Effector memory CD4-positive, alpha-beta T cell (primary cell): ENCODE measurements around the gene NCOA5.

Source experiments
- DNase-seq, 3 donors: peaks; one replicate each; pipeline ENCODE4 v3.0.0-alpha.2; 2020
- H3K27ac ChIP-seq: 2 replicates; pipeline ENCODE4 v1.7.0; 2013; ENCODE audit warnings: mild to moderate bottlenecking, low read length, moderate library complexity; ENCODE audit not compliant: insufficient read depth, poor library complexity, severe bottlenecking
- H3K27me3 ChIP-seq: replicated peaks from 2 replicates; pipeline ENCODE4 v1.7.0; 2013; ENCODE audit warnings: mild to moderate bottlenecking, low read length; ENCODE audit not compliant: insufficient read depth, control insufficient read depth, poor library complexity, severe bottlenecking
- H3K36me3 ChIP-seq: 2 replicates; pipeline ENCODE4 v1.7.0; 2013; ENCODE audit warnings: mild to moderate bottlenecking, low read length, moderate library complexity; ENCODE audit not compliant: control insufficient read depth, insufficient read depth
- H3K4me1 ChIP-seq: 2 replicates; pipeline ENCODE4 v1.7.0; 2013; ENCODE audit warnings: low read length, mild to moderate bottlenecking; ENCODE audit not compliant: control insufficient read depth, insufficient read depth, poor library complexity, severe bottlenecking
- H3K4me3 ChIP-seq: 2 replicates; pipeline ENCODE4 v1.7.0; 2013; ENCODE audit warnings: low read length, low read depth, mild to moderate bottlenecking; ENCODE audit not compliant: insufficient read depth, poor library complexity, severe bottlenecking
- H3K9me3 ChIP-seq: 2 replicates; pipeline ENCODE4 v1.7.0; 2013; ENCODE audit warnings: mild to moderate bottlenecking, low read length, moderate library complexity; ENCODE audit not compliant: control insufficient read depth

The NCOA5 gene

DNA sequence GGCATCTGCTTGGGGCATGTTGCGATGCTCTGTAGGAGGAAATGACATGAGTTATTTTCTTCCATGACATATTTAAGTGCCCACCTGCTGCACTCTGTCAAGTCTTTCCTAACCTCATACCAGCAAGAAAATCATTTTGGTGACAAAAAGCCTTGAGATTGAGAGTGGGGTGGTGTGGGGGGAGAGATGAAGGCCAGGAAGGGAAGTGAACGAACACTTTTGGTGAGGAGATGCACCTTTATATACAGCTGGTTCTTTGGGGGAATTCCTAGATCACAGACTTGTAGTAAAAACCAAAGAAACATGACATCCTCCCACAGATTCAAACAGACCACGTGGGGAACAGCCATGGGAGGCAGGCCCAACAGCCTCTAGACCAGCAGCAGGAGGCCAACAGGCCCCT lies 26.1 kb downstream of the NCOA5 start:
- Histone ChIP-seq H3K27me3 (no peaks in the 10 kb centered on the region), H3K36me3 (peaks cover 75% of the 10 kb centered on the region), H3K4me1 (peaks cover 21% of the 10 kb centered on the region), H3K4me3 (no peak overlapping the region), H3K27ac (no peak overlapping the region), H3K9me3 (no peaks in the 10 kb centered on the region)
- no peak for DNase-seq

- no peak overlapping the region for H3K4me3 ChIP-seq
- peaks cover 3% of the 10 kb centered on the region for H3K27me3 ChIP-seq
These were observed 26.6 kb downstream of the NCOA5 start for GRCh38 chr20:46063151-46063550.

GRCh38 chr20:46062621-46063020 lies 27.1 kb downstream of the NCOA5 start:
- H3K36me3 ChIP-seq: peaks cover 65% of the 10 kb centered on the region
- DNase-seq: no peak
- no peak overlapping the region for H3K4me3 ChIP-seq
- no peak overlapping the region for H3K27ac ChIP-seq
- peaks cover 29% of the 10 kb centered on the region for H3K4me1 ChIP-seq
- H3K27me3 ChIP-seq: peaks cover 4% of the 10 kb centered on the region
- H3K9me3 ChIP-seq: no peaks in the 10 kb centered on the region

More at GRCh38 chr20:46063151-46063550, 26.6 kb downstream of the NCOA5 start:
- no peak for DNase-seq
- peaks cover 70% of the 10 kb centered on the region for H3K36me3 ChIP-seq
- no peaks in the 10 kb centered on the region for H3K9me3 ChIP-seq
- no peak overlapping the region for H3K27ac ChIP-seq
- peaks cover 26% of the 10 kb centered on the region for H3K4me1 ChIP-seq

GRCh38 chr20:46062151-46062550 lies 27.6 kb downstream of the NCOA5 start:
- Histone ChIP-seq H3K4me3 (no peak overlapping the region), H3K27ac (no peak overlapping the region), H3K27me3 (peaks cover 4% of the 10 kb centered on the region), H3K4me1 (peaks cover 29% of the 10 kb centered on the region), H3K9me3 (no peaks in the 10 kb centered on the region), H3K36me3 (peaks cover 62% of the 10 kb centered on the region)
- no peak for DNase-seq

DNA sequence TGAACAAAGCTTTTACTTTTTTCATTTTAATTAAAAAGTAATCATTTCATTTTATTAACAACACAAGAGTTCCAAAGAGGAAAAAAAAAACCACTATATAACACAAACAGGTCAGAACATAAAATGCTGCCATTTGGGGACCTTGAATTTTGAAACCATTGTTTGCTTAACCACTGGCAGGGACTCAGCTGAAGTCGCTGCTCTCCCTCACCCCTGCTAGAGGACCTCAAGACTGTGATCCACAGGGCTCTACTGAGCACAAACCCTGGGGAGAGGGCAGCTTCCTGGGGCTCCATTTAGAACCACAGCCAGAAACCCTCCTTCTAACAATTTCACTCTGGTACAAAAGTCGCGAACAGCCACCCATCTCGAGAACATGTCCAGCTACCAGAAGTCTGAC lies 28.8 kb downstream of the NCOA5 start:
- Histone ChIP-seq H3K9me3 (no peaks in the 10 kb centered on the region), H3K36me3 (peaks cover 50% of the 10 kb centered on the region), H3K27ac (no peak overlapping the region), H3K27me3 (peaks cover 4% of the 10 kb centered on the region), H3K4me1 (peaks cover 29% of the 10 kb centered on the region), H3K4me3 (no peak overlapping the region)
- no peak for DNase-seq

DNA sequence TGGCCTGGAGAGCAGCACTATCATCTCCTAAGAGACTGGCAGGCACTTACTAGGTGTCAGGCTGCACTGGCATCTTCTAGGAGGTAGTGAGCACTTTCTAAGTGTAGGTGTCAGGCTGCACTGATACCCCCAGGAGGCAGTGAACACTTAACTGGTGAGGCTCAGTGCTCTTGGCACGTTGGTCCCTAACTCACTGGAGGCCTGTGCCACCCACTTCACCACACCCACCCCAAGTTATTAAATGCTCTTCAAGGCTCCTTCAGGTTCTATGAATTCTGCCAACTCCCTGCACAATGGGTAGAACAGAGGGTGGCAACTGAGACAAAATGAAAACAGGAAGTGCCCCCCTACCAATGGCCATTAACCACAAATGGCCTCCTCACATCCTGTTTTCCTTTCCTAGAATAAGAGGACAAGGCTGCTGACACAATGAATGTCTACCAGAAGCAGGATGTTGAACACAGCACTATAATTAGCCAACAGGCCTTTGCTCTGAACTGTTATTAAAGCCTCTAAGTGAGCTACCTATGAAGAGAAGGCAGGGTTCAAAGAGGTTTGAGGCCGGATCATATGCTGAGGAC lies 29.4 kb downstream of the NCOA5 start:
- DNase-seq: no peak
- no peaks in the 10 kb centered on the region for H3K9me3 ChIP-seq
- peaks cover 4% of the 10 kb centered on the region for H3K27me3 ChIP-seq
- H3K4me3 ChIP-seq: no peak overlapping the region
- H3K36me3 ChIP-seq: peaks cover 45% of the 10 kb centered on the region
- H3K27ac ChIP-seq: no peak overlapping the region
- H3K4me1 ChIP-seq: peaks cover 29% of the 10 kb centered on the region

DNA sequence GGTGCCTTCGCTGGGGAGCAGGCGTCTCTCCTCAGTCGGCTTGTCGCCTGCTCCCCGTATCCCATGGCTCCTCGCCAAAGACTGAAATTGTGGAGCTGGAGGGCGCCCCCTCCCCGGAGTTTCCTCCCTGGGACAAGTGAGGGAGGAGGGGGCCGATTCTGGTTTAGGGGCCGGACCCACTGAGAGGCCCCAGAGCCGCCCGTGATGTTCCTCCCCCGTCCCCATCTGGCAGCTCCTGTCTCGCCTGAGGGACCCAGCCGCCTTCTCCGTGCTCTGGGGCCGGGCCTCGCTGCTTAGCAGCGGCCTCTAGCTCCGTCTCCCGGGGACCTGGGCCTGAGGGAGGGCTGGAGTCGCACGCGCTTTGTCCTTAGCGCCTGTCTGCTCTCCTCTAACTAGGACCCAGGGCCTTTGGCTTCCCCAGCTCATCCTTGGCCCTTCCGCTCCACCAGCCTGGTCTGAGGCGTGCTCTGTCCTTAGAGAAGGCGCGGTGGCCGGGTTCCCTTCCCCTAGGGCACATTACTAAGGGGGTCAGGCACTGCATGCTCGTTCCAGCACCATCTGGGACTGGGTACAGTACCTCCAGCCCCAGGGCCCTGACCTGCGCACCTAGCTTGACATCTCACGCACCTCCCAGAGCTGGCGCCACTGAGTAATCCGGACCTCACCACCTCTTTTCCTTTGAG lies 31.0 kb downstream of the NCOA5 start:
- H3K4me1 ChIP-seq: peaks cover 29% of the 10 kb centered on the region
- H3K36me3 ChIP-seq: peaks cover 28% of the 10 kb centered on the region
- H3K27me3 ChIP-seq: peaks cover 4% of the 10 kb centered on the region
- no peaks in the 10 kb centered on the region for H3K9me3 ChIP-seq
- DNase-seq: no peak
- H3K27ac ChIP-seq: no peak overlapping the region
- peak overlapping the region; percentile 22 for H3K4me3 ChIP-seq

GRCh38 chr20:46057856-46058598 lies 31.7 kb downstream of the NCOA5 start:
- DNase-seq: no peak
- no peaks in the 10 kb centered on the region for H3K9me3 ChIP-seq
- peaks cover 29% of the 10 kb centered on the region for H3K4me1 ChIP-seq
- no peak overlapping the region for H3K27ac ChIP-seq
- peaks cover 4% of the 10 kb centered on the region for H3K27me3 ChIP-seq
- H3K36me3 ChIP-seq: peaks cover 21% of the 10 kb centered on the region
- peak overlapping the region; percentile 22 for H3K4me3 ChIP-seq

- Histone ChIP-seq H3K27me3 (peaks cover 4% of the 10 kb centered on the region), H3K27ac (no peak overlapping the region), H3K9me3 (no peaks in the 10 kb centered on the region), H3K4me3 (no peak overlapping the region), H3K36me3 (peaks cover 13% of the 10 kb centered on the region), H3K4me1 (peaks cover 29% of the 10 kb centered on the region)
- no peak for DNase-seq
These were observed 32.5 kb downstream of the NCOA5 start for GRCh38 chr20:46056970-46057855.
